HG02763 (cell line): ENCODE measurements around the gene PRKAR1A.
"Not testable (repeated sequence)": the region's sequence is repeated elsewhere in the genome, so short reads cannot be mapped to it uniquely, and the experiment has no call there.

ENCODE experiments used
- ATAC-seq: cut with Tn5 transposase; IDR thresholded peaks from one replicate; pipeline ENCODE4 v1.9.1; 2021; ENCODE audit warnings: mild to moderate bottlenecking, moderate library complexity; ENCODE audit not compliant: unreplicated experiment

PRKAR1A gene

GRCh38 chr17:68512247-68512959 lies at the start of gene PRKAR1A:
TSS of gene PRKAR1A (plus strand) at chr17:68512430. CDS start at chr17:68515400, 2,970 bp downstream.
- peak; percentile 90 for ATAC-seq

GRCh38 chr17:68463211-68464019 lies 48.8 kb upstream of the PRKAR1A start:
- no peak for ATAC-seq

DNA sequence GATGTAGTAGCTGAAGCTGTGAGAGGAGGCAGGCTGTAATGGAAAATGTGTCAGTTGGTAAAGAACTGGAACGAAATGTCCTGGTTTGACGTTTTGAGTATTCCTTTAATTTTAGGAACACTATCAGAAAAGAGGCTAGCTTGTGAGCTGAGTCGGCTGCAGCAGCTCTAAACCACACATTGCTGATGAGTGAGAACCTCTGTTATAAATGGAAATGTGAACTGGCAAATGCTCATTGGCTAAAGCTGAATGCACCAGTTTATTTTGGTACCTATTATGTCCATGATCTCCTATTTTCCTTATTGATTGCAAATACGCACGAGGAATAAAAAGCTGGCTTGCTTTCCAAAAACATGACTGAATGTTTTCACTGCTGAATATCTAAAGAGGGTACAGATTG lies 43.9 kb upstream of the PRKAR1A start:
- ATAC-seq = no peak

- ATAC-seq = no peak
These were observed 43.4 kb upstream of the PRKAR1A start for GRCh38 chr17:68468788-68469187.

DNA sequence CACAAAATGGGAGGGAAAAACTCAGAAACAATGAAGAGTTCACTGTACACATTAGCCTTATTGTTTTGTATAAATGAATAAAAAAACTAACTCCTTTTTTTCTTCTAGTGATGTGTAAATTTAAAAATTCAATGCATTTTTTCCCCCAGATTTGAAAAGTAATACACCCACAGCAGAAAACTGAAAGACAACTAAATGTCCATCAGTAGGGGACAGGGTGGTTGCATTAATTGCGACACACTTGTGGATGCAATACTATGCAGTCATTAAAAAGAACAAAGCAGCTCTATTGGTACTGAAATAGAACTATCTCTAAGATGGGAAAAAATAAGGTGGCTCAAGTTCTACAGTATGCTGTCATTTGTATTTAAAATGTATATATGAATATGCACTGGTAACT lies 41.3 kb upstream of the PRKAR1A start:
- ATAC-seq = no peak

DNA sequence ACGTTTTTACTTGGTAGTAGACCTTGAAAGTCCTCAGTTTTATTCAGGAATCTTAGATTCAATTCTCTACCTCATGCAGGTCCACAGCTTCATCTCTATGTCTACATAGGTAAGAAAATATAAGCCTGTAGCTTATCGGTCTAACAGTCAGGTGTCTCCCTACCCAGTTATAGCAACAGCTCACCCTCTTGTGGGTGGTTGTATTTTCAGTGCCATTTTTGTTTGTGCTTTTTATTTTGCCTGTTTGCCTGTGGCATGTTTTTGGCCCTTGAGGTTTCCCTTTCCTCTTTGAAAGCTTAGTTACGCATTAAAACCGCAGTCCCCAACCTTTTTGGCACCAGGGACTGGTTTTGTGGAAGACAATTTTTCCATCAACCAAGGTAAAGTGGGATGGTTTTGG lies 31.3 kb upstream of the PRKAR1A start:
- ATAC-seq = no peak

- no peak for ATAC-seq
These were observed 29.6 kb upstream of the PRKAR1A start for GRCh38 chr17:68482576-68483041.

GRCh38 chr17:68484458-68484857 lies 27.8 kb upstream of the PRKAR1A start:
- ATAC-seq = no peak

DNA sequence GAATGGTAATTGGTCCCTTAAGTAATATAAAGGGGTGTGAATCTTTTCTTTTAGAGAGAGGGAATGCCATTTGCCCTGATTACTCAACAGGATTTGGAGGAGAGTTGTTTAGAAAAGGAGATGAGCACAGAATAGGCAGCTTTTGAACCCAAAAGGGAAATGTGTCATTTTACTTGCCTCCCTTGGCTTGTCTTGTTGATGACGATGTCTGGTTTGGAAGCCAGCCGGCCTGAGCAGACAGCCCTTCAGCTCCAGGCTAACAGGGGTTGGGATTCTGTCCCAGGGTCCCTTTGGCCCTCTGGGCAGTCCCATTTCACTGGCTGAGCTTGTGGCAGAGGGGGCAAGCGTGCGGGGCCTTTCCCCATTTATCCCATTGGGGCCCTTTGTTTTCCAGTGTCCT lies 22.3 kb upstream of the PRKAR1A start:
- no peak for ATAC-seq

DNA sequence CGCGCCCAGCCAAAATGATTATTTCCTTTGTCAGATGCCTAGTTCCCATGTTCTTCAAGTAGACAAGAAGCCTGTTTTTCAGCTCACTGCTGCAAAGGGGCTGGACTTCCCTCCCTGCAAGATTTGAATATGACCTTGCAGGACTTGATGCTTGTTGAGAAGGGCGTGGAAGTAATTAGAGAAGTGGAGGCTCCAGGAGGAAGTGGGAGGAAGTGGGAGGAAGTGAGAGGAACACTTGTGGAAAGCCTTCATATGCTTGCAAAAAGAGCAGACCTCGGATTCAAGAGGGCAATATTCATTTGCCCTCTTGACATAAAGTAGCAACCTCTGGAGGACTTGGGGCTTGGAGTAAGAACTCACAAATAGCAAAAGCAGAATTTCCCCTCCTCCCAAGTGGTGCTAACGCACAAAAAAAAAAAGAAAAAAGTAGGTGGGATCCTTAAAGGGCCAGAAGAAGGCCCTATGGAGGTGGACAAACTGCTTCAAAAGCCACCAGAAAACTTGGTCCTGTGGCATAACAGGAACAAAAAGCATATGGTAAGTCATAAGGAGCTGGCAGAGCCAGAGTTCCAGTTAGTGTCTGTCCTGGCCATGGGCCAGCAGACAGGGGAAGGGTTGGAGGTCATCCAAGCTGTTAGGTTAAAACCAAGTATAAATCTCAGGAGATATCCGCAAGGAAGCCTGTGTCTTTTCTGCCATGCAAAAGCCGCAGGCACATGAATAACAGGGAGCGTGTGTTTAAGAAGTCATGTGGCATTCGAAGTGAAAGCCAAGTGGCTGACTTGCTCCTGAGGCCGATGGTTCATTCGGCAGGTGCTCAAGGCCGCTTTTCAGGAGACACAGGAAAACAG lies 20.6 kb upstream of the PRKAR1A start:
- ATAC-seq = no peak

GRCh38 chr17:68492394-68493054 lies 19.7 kb upstream of the PRKAR1A start:
- ATAC-seq = not testable (repeated sequence)

DNA sequence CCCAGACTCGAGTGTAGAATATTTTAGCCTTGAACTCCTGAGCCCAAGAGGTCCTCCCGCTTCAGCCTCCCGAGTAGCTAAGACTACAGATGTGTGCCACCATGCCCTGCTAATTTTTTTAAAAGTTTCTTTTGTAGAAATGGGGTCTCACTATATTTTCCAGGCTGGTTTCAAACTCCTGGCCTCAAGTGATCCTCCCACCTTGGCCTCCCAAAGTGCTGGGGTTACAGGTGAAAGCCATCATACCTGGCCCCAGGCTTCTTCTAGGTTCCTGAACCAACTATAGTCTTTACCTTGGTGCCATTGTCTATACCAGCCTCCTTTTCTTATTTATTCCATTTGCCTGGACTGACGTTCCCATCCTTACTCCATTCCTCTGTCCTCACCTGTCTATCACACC lies 17.1 kb upstream of the PRKAR1A start:
- ATAC-seq = no peak

DNA sequence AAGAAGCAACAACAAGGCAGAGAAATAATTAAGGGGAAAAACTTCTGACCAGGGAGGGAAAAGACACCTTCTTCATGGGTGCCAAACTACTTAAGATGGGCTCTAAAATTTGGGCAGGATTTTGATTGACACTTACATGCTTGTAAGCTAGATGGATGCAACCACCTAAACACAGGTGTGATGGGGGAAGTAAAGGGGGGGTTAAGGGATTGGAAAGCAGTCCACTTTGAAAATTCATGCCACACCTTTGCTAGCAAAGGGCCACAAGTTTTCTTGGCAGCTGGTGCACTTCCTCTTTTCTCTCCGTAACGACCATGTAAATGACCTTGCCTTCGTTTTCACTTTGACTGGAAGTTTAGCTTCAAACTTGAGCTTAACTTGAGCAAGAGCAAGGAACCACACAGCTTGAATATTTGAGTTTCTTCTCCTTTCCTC lies 14.3 kb upstream of the PRKAR1A start:
- ATAC-seq = peak; percentile 88

GRCh38 chr17:68498479-68499326 lies 13.5 kb upstream of the PRKAR1A start:
- peak; percentile 18 for ATAC-seq

DNA sequence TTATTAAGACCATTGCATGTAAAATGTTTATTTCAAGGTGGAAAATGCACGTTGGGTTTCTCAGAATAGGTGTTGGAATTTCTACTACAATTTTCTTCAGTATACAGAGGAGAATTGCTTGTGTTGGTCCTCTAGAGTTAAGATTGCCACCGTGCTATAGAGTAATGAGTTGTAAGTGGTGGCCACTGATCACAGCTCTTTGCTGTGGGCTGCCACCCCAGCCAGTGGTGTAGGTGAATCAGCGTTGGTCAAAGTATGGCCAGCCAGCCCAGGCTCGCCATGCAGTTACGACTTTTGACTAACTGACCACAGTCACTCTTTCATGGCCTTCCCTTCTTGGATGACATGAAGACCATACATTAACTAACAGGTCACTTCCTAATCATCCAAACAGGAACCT lies 12.6 kb upstream of the PRKAR1A start:
- ATAC-seq = no peak

- no peak for ATAC-seq
These were observed 11.2 kb upstream of the PRKAR1A start for GRCh38 chr17:68501074-68501473.

DNA sequence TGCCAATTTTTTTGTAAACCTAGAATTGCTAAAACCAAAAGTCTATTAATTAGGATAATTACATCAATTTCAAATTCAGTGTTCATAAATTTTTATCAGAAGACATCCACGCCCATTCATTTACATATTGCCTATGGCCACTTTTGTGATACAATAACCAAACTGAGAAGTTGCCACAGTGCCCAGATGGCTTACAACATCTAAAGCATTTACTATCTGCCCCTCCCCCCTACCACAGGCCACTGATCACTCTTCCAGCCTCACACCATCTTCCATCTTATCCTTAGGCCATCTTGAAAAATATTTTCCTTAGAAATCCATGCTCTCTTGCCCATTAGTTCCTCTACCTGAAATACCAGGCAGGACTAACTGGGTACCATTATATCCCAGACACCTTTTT lies 6.3 kb upstream of the PRKAR1A start:
- ATAC-seq = no peak

- ATAC-seq = no peak
These were observed 4.7 kb upstream of the PRKAR1A start for GRCh38 chr17:68507576-68507975.

- no peak for ATAC-seq
These were observed 2.8 kb upstream of the PRKAR1A start for GRCh38 chr17:68509141-68510057.
